Endothelial cell of umbilical vein (primary cell): ENCODE measurements around the gene SERPINE1. TPM values are rescaled to one million over a fixed set of nuclear protein-coding genes. Genes with fewer than 3 reads are reported as not detected.

Experiments used
- BruUV-seq: library from RNA; stranded (reverse); fragments of 400-500 nt; replicated peaks from 2 replicates; lab custom pipeline; 2021; lab: Mats Ljungman, UMichigan
- CTCF ChIA-PET: fragments of 300-600, 350-600 bp; sonication (Branson Sonifier 250); formaldehyde crosslinking; loops from one replicate; lab custom pipeline; 2021; ENCODE audit warnings: antibody characterized with exemption, inconsistent platforms; lab: Charles Lee
- POLR2A ChIA-PET: fragments of 300-600, 350-600 bp; sonication (Branson Sonifier 250); formaldehyde crosslinking; loops from one replicate; lab custom pipeline; 2021; ENCODE audit warnings: antibody characterized with exemption, inconsistent platforms; lab: Charles Lee
- DNase-seq: peaks from one replicate; pipeline ENCODE4 v3.0.0-alpha.2; 2011; ENCODE audit warnings: low read depth, low spot score
- FAIRE-seq: peaks from 2 replicates; lab custom pipeline; 2011; peaks lifted over from hg19 to GRCh38; lab: Jason Lieb, UNC
- H2AFZ ChIP-seq: 2 replicates; pipeline ENCODE4 v1.6.0; 2012; ENCODE audit warnings: low read depth, low read length, control low read depth, inconsistent platforms
- H3K27ac ChIP-seq: 2 replicates; pipeline ENCODE4 v1.5.1; 2011; ENCODE audit warnings: low read depth, mild to moderate bottlenecking, control low read depth, low read length, moderate library complexity; ENCODE audit not compliant: insufficient read depth
- H3K27me3 ChIP-seq, 2 experiments: 2 replicates each; pipeline versions ENCODE4 v1.6.0 to v1.6.1; 2011; ENCODE audit warnings: low read length in 2 of 2, mixed read lengths in 1 of 2; ENCODE audit not compliant: control insufficient read depth in 2 of 2, insufficient read depth in 2 of 2
- H3K36me3 ChIP-seq, 2 experiments: 2 replicates in 1 of 2; 3 replicates in 1 of 2; pipeline ENCODE4 v1.5.1; 2011; ENCODE audit warnings: low read length in 2 of 2, mild to moderate bottlenecking in 1 of 2, moderate library complexity in 1 of 2; ENCODE audit not compliant: control insufficient read depth in 2 of 2, insufficient read depth in 2 of 2; ENCODE audit errors: extremely low read depth in 1 of 2
- H3K4me1 ChIP-seq: 3 replicates; pipeline ENCODE4 v1.5.1; 2011; ENCODE audit warnings: mild to moderate bottlenecking, low read length; ENCODE audit not compliant: control insufficient read depth, insufficient read depth; ENCODE audit errors: extremely low read depth
- H3K4me2 ChIP-seq: 2 replicates; pipeline ENCODE4 v1.6.1; 2011; ENCODE audit warnings: low read length, control low read depth, mixed read lengths; ENCODE audit not compliant: insufficient read depth
- H3K4me3 ChIP-seq, 3 experiments: fragments of 200-600 bp in 1 of 3; sonication (generic), shearing (Covaris generic) in 1 of 3; replicated peaks in 1 of 3; 2 replicates each; pipeline ENCODE4 v1.5.1; 2011 to 2016; ENCODE audit warnings: control low read depth in 3 of 3, low read length in 3 of 3, mild to moderate bottlenecking in 2 of 3, inconsistent platforms in 1 of 3, low read depth in 1 of 3, moderate library complexity in 1 of 3; ENCODE audit not compliant: insufficient read depth in 1 of 3
- H3K79me2 ChIP-seq: 2 replicates; pipeline ENCODE4 v1.6.0; 2012; ENCODE audit warnings: low read length, inconsistent platforms; ENCODE audit not compliant: control insufficient read depth, insufficient read depth
- H3K9ac ChIP-seq: replicated peaks from 2 replicates; pipeline ENCODE3; 2011; ENCODE audit warnings: low read length, control low read depth; ENCODE audit not compliant: insufficient read depth; ENCODE audit errors: extremely low read depth
- H3K9me1 ChIP-seq: replicated peaks from 3 replicates; pipeline ENCODE4 v1.6.0; 2011; ENCODE audit warnings: mild to moderate bottlenecking, low read length; ENCODE audit not compliant: control insufficient read depth, insufficient read depth; ENCODE audit errors: extremely low read depth
- H3K9me3 ChIP-seq: replicated peaks from 2 replicates; pipeline ENCODE4 v1.5.1; 2012; ENCODE audit warnings: low read length, inconsistent platforms; ENCODE audit not compliant: control insufficient read depth, insufficient read depth
- H4K20me1 ChIP-seq: replicated peaks from 2 replicates; pipeline ENCODE3; 2011; ENCODE audit warnings: mild to moderate bottlenecking, low read length; ENCODE audit not compliant: control insufficient read depth, insufficient read depth; ENCODE audit errors: extremely low read depth
- FOS ChIP-seq: IDR thresholded peaks from 2 replicates; pipeline ENCODE4 v1.6.1; 2011; ENCODE audit warnings: mild to moderate bottlenecking, low read length, moderate library complexity, borderline replicate concordance; ENCODE audit not compliant: insufficient read depth
- JUN ChIP-seq: IDR thresholded peaks from 2 replicates; pipeline ENCODE4 v1.6.1; 2011; ENCODE audit warnings: borderline replicate concordance, low read depth; ENCODE audit not compliant: insufficient read length, insufficient read depth
- POLR2A ChIP-seq: IDR thresholded peaks from 2 replicates; pipeline ENCODE4 v1.6.1; 2012; ENCODE audit warnings: low read depth, mild to moderate bottlenecking, control low read depth, low read length
- POLR2AphosphoS5 ChIP-seq: IDR thresholded peaks from 2 replicates; pipeline ENCODE4 v1.6.1; 2012; ENCODE audit warnings: low read depth, mild to moderate bottlenecking, control low read depth, low read length, moderate library complexity; ENCODE audit not compliant: insufficient read depth
- dilution Hi-C: fragments of 300-500 bp; cut with MboI; formaldehyde crosslinking; loops from one replicate; pipeline ENCODE4 v1.15.0; 2019; ENCODE audit warnings: low sequenced_read_pairs; ENCODE audit not compliant: extremely low pct_ligation_motif_present
- intact Hi-C: fragments of 100-400 bp; cut with micrococcal nuclease; formaldehyde crosslinking; loops from one replicate; pipeline ENCODE4 v1.10.0; 2022
- polyA plus RNA-seq, 4 experiments: library from polyadenylated mRNA; depleted of rRNA in 3 of 4; stranded (reverse) in 3 of 4; unstranded in 1 of 4; fragments of >200 nt; gene quantifications; 2 replicates each; pipeline versions ENCODE4 v1.2.1 to v1.2.3, GENCODE V29; 2011 to 2012; ENCODE audit warnings: missing spikeins in 1 of 4
- total RNA-seq: library from RNA; stranded (reverse); gene quantifications from 2 replicates; pipeline ENCODE4 v1.2.3, GENCODE V29; 2021
- TF ChIP-seq, protein P1 (sequence below), 2 donors: IDR thresholded peaks; 1 replicate in 1 of 2; 2 replicates in 1 of 2; pipeline ENCODE4 v1.5.1; 2011; ENCODE audit warnings: low read length in 2 of 2, mild to moderate bottlenecking in 2 of 2, moderate library complexity in 2 of 2, control low read depth in 1 of 2, inconsistent platforms in 1 of 2, low read depth in 1 of 2; ENCODE audit not compliant: insufficient read depth in 1 of 2; ENCODE audit errors: extremely low read depth in 1 of 2

SERPINE1 gene
- total and polyA plus RNA-seq, 2 donors (not counting 3 experiments of a cell fraction or from before 2014, with no cell fraction given): 2,296 to 4,637 TPM

DNA sequence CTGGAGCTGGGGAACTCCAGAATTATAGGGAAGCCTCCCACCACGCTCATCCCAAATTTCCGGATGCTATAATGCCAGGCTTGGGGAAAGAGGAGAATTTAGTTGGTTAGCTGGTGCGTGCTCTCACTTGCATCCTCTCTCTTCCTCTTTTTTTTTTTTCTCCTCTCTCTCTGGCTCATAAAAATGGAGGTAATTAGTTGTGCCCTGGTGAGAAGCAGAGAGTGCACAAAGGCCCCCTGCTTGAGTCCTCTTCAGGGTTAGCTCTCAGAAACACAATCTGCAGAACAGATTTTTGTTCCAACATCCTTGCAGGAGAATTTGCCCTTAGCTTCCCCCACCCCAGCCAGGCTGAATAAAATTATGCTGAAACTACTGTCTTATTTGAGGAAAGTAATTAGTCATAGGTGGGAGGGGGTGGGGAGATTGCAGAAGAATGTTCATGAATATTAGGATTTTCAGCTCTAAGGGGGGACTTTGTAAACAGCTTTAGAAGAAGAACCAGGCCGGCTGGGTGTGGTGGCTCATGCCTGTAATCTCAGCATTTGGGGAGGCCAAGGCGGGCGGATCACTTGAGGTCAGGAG is 7.6 kb downstream of the SERPINE1 start:
- H3K27ac ChIP-seq: no peak overlapping the region
- ChIA-PET POLR2A (interaction anchor here (0.6 to 5.5 kb wide), 9 partner anchors 12 to 56 kb away, joined by 3 to 26 read pairs (median 6); partner anchors contain the start of gene TRIM56), CTCF (interaction anchor here (0.7 to 3.2 kb wide), 5 partner anchors 9 to 148 kb away, joined by 3 to 12 read pairs (median 7); no protein-coding TSS in a partner anchor)
- dilution Hi-C loops: no loop called here
- H3K36me3 ChIP-seq: peaks cover 35 to 60% of the 10 kb centered on the region in 2 experiments
- H3K27me3 ChIP-seq: no peaks in the 10 kb centered on the region
- H3K4me1 ChIP-seq: peaks cover 57% of the 10 kb centered on the region
- no peak overlapping the region for H2AFZ ChIP-seq
- intact Hi-C loops: no loop called here
- DNase-seq (peak; percentile 40), FAIRE-seq (peak; percentile 8)
- no peaks in the 10 kb centered on the region for H4K20me1 ChIP-seq
- peak overlapping the region in 1 of 3 experiments; percentile 7 for H3K4me3 ChIP-seq
- H3K9me1 ChIP-seq: no peaks in the 10 kb centered on the region
- H3K4me2 ChIP-seq: peak overlapping the region; percentile 14
- BruUV-seq: no TSS peak
- peaks cover 22% of the 10 kb centered on the region for H3K79me2 ChIP-seq
- TF ChIP-seq POLR2A (peak; percentile 63), FOS (peak; percentile 10), JUN (no peak)
- H3K9ac ChIP-seq: no peak overlapping the region
- no peaks in the 10 kb centered on the region for H3K9me3 ChIP-seq

DNA sequence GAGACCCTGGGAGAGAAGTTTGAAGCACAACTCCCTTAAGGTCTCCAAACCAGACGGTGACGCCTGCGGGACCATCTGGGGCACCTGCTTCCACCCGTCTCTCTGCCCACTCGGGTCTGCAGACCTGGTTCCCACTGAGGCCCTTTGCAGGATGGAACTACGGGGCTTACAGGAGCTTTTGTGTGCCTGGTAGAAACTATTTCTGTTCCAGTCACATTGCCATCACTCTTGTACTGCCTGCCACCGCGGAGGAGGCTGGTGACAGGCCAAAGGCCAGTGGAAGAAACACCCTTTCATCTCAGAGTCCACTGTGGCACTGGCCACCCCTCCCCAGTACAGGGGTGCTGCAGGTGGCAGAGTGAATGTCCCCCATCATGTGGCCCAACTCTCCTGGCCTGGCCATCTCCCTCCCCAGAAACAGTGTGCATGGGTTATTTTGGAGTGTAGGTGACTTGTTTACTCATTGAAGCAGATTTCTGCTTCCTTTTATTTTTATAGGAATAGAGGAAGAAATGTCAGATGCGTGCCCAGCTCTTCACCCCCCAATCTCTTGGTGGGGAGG is 10.8 kb downstream of the SERPINE1 start:
- dilution Hi-C loops: no loop called here
- peak overlapping the region; percentile 2 for H3K9ac ChIP-seq
- no peaks in the 10 kb centered on the region for H4K20me1 ChIP-seq
- peak overlapping the region; percentile 30 for H3K27ac ChIP-seq
- H3K9me3 ChIP-seq: no peaks in the 10 kb centered on the region
- peak; percentile 81 for TF ChIP-seq POLR2A
- peak; percentile 71 for TF ChIP-seq POLR2AphosphoS5
- TF ChIP-seq, protein P1, sequence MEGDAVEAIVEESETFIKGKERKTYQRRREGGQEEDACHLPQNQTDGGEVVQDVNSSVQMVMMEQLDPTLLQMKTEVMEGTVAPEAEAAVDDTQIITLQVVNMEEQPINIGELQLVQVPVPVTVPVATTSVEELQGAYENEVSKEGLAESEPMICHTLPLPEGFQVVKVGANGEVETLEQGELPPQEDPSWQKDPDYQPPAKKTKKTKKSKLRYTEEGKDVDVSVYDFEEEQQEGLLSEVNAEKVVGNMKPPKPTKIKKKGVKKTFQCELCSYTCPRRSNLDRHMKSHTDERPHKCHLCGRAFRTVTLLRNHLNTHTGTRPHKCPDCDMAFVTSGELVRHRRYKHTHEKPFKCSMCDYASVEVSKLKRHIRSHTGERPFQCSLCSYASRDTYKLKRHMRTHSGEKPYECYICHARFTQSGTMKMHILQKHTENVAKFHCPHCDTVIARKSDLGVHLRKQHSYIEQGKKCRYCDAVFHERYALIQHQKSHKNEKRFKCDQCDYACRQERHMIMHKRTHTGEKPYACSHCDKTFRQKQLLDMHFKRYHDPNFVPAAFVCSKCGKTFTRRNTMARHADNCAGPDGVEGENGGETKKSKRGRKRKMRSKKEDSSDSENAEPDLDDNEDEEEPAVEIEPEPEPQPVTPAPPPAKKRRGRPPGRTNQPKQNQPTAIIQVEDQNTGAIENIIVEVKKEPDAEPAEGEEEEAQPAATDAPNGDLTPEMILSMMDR (IDR thresholded peaks at IDR 0.05; ENCODE audit: extremely low read depth in 1 of 2, insufficient read depth in 1 of 2, low read depth in 1 of 2, low read length in 2 of 2): no peak
- H3K4me2 ChIP-seq: peak overlapping the region; percentile 34
- H3K4me1 ChIP-seq: peaks cover 40% of the 10 kb centered on the region
- no peaks in the 10 kb centered on the region for H3K27me3 ChIP-seq
- intact Hi-C loops: loop anchor here (1.0 kb wide), 4 partner anchors 11 to 52 kb away; partner anchors contain the start of gene TRIM56
- CTCF ChIA-PET: interaction anchor here (1.1 to 2.8 kb wide), 10 partner anchors 12 to 106 kb away, joined by 3 to 19 read pairs (median 6); partner anchors contain the start of genes SERPINE1 and TRIM56
- TSS peak; percentile 48 for BruUV-seq
- H2AFZ ChIP-seq: no peak overlapping the region
- no peak for FAIRE-seq
- no peak overlapping the region for H3K4me3 ChIP-seq
- POLR2A ChIA-PET: interaction anchor here (1.0 to 4.8 kb wide), 5 partner anchors 11 to 60 kb away, joined by 3 to 27 read pairs (median 10); partner anchors contain the start of gene SERPINE1
- no peak for DNase-seq
- no peaks in the 10 kb centered on the region for H3K9me1 ChIP-seq
- peaks cover 20 to 37% of the 10 kb centered on the region in 2 experiments for H3K36me3 ChIP-seq
- H3K79me2 ChIP-seq: peaks cover 5% of the 10 kb centered on the region
